K562 (cell line): ENCODE data around the gene CAMK2N1. TPM values are rescaled to one million over a fixed set of nuclear protein-coding genes. Genes with fewer than 3 reads are reported as not detected.
A peak's percentile ranks its signal among the peaks of the same experiment; 100 is the strongest.

Source experiments
- ARID1B ChIP-seq: fragments of 450-650 bp; IDR thresholded peaks from 2 replicates; pipeline ENCODE4 v1.6.1; 2016; ENCODE audit warnings: antibody characterized with exemption, mild to moderate bottlenecking, inconsistent platforms
- ATF1 ChIP-seq, 2 experiments: fragments of 450-650 bp in 1 of 2; IDR thresholded peaks; 2 replicates each; pipeline ENCODE4 v1.6.1; 2016; ENCODE audit warnings: missing compliant biosample characterization in 1 of 2, missing genetic modification characterization in 1 of 2
- CTBP1 ChIP-seq: fragments of 450-650 bp; IDR thresholded peaks from 2 replicates; pipeline ENCODE4 v1.6.1; 2016; ENCODE audit warnings: borderline replicate concordance
- CXXC5 ChIP-seq: fragments of 250-450 bp; sonication (Bioruptor Pico); IDR thresholded peaks from 2 replicates; pipeline ENCODE4 v1.8.0; 2022; ENCODE audit warnings: inconsistent platforms, mild to moderate bottlenecking, moderate library complexity
- EP300 ChIP-seq: IDR thresholded peaks from 2 replicates; pipeline ENCODE4 v1.6.1; 2012; ENCODE audit warnings: low read length, improper control_type of control experiment
- FOSL1 ChIP-seq: fragments of 200-800 bp; sonication (Bioruptor generic); conservative IDR thresholded peaks from 2 replicates; pipeline ENCODE4 v1.6.1; 2016; ENCODE audit warnings: missing genetic modification characterization, missing compliant biosample characterization
- FOXA3 ChIP-seq, 2 experiments: fragments of 450-650 bp in 1 of 2; sonication (generic) in 1 of 2; formaldehyde crosslinking; IDR thresholded peaks in 1 of 2; conservative IDR thresholded peaks in 1 of 2; 2 replicates each; pipeline versions ENCODE4 v1.4.0 to v1.8.0; 2020 to 2022; ENCODE audit warnings: mild to moderate bottlenecking in 2 of 2, missing genetic modification reagents in 1 of 2
- KAT8 ChIP-seq: fragments of 450-650 bp; IDR thresholded peaks from 2 replicates; pipeline ENCODE4 v1.6.1; 2016; ENCODE audit warnings: low read depth, mild to moderate bottlenecking
- KDM1A ChIP-seq, 2 experiments: fragments of 450-650 bp; IDR thresholded peaks; 2 replicates each; pipeline ENCODE4 v1.6.1; 2016; ENCODE audit warnings: mild to moderate bottlenecking in 2 of 2
- NCOR1 ChIP-seq: fragments of 450-650 bp; IDR thresholded peaks from 2 replicates; pipeline ENCODE4 v1.6.1; 2016; ENCODE audit warnings: mild to moderate bottlenecking, moderate library complexity
- RCOR1 ChIP-seq, 2 experiments: IDR thresholded peaks; 2 replicates each; pipeline ENCODE4 v1.6.1; 2012; ENCODE audit warnings: low read depth in 2 of 2, low read length in 2 of 2, borderline replicate concordance in 1 of 2, improper control_type of control experiment in 1 of 2
- TBL1XR1 ChIP-seq, 2 experiments: IDR thresholded peaks; 2 replicates each; pipeline ENCODE4 v1.6.1; 2012; ENCODE audit warnings: improper control_type of control experiment in 2 of 2, low read length in 2 of 2, mild to moderate bottlenecking in 1 of 2
- ZBTB1 ChIP-seq: sonication (generic); formaldehyde crosslinking; IDR thresholded peaks from 2 replicates; pipeline ENCODE4 v1.8.1; 2023; ENCODE audit warnings: missing genetic modification reagents, low read depth, mild to moderate bottlenecking, borderline replicate concordance
- ZNF609 ChIP-seq: sonication (generic); formaldehyde crosslinking; IDR thresholded peaks from 2 replicates; pipeline ENCODE4 v1.8.1; 2023; ENCODE audit warnings: missing genetic modification reagents, mild to moderate bottlenecking, borderline replicate concordance
- polyA plus RNA-seq, 8 experiments: library from polyadenylated mRNA; depleted of rRNA in 4 of 8; stranded (reverse) in 5 of 8; unstranded in 3 of 8; fragments of >200 nt; fragmentation: Nextera tagmentation in 2 of 8; fragmentation: Illumina TruSeq in 1 of 8; extraction: Ambion mirVana in 2 of 8; extraction: Trizol in 1 of 8; gene quantifications; 2 replicates each; pipeline versions ENCODE4 v1.2.1 to v1.2.3, GENCODE V29; 2011 to 2014; ENCODE audit warnings: inconsistent platforms in 1 of 8, missing spikeins in 1 of 8
- total RNA-seq, 7 experiments: library from RNA; depleted of rRNA in 6 of 7; stranded (reverse); fragments of >200 nt in 6 of 7; fragmentation: Illumina TruSeq in 2 of 7; extraction: Trizol in 2 of 7; gene quantifications; 2 replicates each; pipeline versions ENCODE4 v1.2.1 to v1.2.3, GENCODE V29; 2011 to 2021; ENCODE audit warnings: low replicate concordance in 1 of 7
- TF ChIP-seq, protein P1 (sequence below), 2 experiments: fragments of 200-800 bp in 1 of 2; sonication (Bioruptor generic) in 1 of 2; sonication (generic) in 1 of 2; formaldehyde crosslinking in 1 of 2; IDR thresholded peaks in 1 of 2; conservative IDR thresholded peaks in 1 of 2; 2 replicates each; pipeline versions ENCODE4 v1.5.0 to v1.6.1; 2016 to 2020; ENCODE audit warnings: missing compliant biosample characterization in 1 of 2, missing genetic modification characterization in 1 of 2, missing genetic modification reagents in 1 of 2
- TF ChIP-seq, protein P2 (sequence below): fragments of 200-800 bp; sonication (Bioruptor generic); IDR thresholded peaks from 2 replicates; pipeline ENCODE4 v1.6.1; 2017; ENCODE audit warnings: missing genetic modification characterization, missing compliant biosample characterization

CAMK2N1 gene
- total and polyA plus RNA-seq, 9 of the 15 experiments (the other 6 are each of a cell fraction or from before 2014, with no cell fraction given), result 0.09 to 1.4 (median 0.34) TPM

DNA sequence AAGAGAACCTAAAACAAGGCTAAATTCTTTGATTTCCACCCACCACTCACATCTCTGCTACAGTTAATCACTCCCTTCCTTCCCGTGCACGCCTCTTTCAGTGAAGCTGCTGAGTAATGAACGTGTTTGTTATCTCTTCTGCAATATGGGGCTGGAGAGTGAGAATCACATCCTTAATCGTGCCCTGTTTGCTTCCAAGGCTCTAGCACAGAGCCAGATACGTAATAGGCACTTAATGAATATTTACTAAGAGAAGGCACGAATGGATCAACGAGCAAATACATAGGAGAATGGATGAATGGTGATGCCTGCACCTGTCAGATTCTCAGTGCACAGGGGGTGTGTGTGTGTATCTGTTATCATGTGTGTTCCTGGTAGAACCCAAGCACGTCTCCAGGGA lies 44.3 kb upstream of the CAMK2N1 start (continued):
- TF ChIP-seq TBL1XR1 (IDR thresholded peaks at IDR 0.05; ENCODE audit: low read length in 2 of 2), result 0 out of 4 replicates have a peak, but pooled peaks of 1 of the 2 experiments have one; percentile 24
- TF ChIP-seq ZNF609 (CRISPR knock-in tag), result no peak
- TF ChIP-seq ZBTB1 (CRISPR knock-in tag), result no peak
- TF ChIP-seq KDM1A (IDR thresholded peaks at IDR 0.05), result peak; percentile 86 to 88
- peak in 1 of 2 experiments; percentile 90; a peak in 3 of 4 replicates for TF ChIP-seq RCOR1 (IDR thresholded peaks at IDR 0.05; ENCODE audit: borderline replicate concordance in 1 of 2, low read depth in 2 of 2, low read length in 2 of 2)
- peak; percentile 64 for TF ChIP-seq NCOR1
- TF ChIP-seq, protein P1, sequence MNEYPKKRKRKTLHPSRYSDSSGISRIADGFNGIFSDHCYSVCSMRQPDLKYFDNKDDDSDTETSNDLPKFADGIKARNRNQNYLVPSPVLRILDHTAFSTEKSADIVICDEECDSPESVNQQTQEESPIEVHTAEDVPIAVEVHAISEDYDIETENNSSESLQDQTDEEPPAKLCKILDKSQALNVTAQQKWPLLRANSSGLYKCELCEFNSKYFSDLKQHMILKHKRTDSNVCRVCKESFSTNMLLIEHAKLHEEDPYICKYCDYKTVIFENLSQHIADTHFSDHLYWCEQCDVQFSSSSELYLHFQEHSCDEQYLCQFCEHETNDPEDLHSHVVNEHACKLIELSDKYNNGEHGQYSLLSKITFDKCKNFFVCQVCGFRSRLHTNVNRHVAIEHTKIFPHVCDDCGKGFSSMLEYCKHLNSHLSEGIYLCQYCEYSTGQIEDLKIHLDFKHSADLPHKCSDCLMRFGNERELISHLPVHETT (CRISPR knock-in tag; conservative IDR thresholded peaks at IDR 0.05 in 1 of 2, IDR thresholded peaks at IDR 0.05 in 1 of 2), result no peak
- TF ChIP-seq CTBP1, result peak; percentile 45; the same call in 1 of the 2 replicates
- no peak for TF ChIP-seq ATF1 (CRISPR knock-in tag; IDR thresholded peaks at IDR 0.05)
- TF ChIP-seq ATF1 (tag; IDR thresholded peaks at IDR 0.05), result peak; percentile 30; the same call in 1 of the 2 replicates
- no peak for TF ChIP-seq KAT8
- TF ChIP-seq, protein P2, sequence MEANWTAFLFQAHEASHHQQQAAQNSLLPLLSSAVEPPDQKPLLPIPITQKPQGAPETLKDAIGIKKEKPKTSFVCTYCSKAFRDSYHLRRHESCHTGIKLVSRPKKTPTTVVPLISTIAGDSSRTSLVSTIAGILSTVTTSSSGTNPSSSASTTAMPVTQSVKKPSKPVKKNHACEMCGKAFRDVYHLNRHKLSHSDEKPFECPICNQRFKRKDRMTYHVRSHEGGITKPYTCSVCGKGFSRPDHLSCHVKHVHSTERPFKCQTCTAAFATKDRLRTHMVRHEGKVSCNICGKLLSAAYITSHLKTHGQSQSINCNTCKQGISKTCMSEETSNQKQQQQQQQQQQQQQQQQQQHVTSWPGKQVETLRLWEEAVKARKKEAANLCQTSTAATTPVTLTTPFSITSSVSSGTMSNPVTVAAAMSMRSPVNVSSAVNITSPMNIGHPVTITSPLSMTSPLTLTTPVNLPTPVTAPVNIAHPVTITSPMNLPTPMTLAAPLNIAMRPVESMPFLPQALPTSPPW, result peak; percentile 26; the same call in 1 of the 2 replicates
- peak; percentile 76 for TF ChIP-seq ARID1B
- TF ChIP-seq FOXA3 (CRISPR knock-in tag; conservative IDR thresholded peaks at IDR 0.05 in 1 of 2, IDR thresholded peaks at IDR 0.05 in 1 of 2), result no peak
- TF ChIP-seq EP300, result peak; percentile 38; the same call in 1 of the 2 replicates
- peak; percentile 30; the same call in 1 of the 2 replicates for TF ChIP-seq CXXC5 (CRISPR knock-in tag)
- TF ChIP-seq FOSL1 (tag), result 0 out of 2 replicates have a peak, but pooled peaks have one; percentile 30
